Left lung (tissue), 14 donors: ENCODE results near the gene POLR1E. TPM values are rescaled to one million over a fixed set of nuclear protein-coding genes. Genes with fewer than 3 reads are reported as not detected.

Experiments used
- ATAC-seq: fragments of 200-7000 bp; cut with Tn5 transposase; one replicate; pipeline ENCODE4 v1.9.1; 2020; ENCODE audit warnings: moderate library complexity
- DNase-seq, 4 donors: peaks; one replicate each; pipeline ENCODE4 v3.0.0-alpha.2; 2013 to 2020
- H3K27ac ChIP-seq, 2 donors: fragments of 200-600 bp; sonication (generic) in 1 of 2; one replicate each; pipeline versions ENCODE4 v1.5.0 to v1.8.0; 2020 to 2021
- H3K27me3 ChIP-seq, 2 donors: fragments of 200-600 bp; sonication (generic) in 1 of 2; one replicate each; pipeline versions ENCODE4 v1.5.0 to v1.8.0; 2020 to 2021
- H3K36me3 ChIP-seq, 2 donors: fragments of 200-600 bp; sonication (generic) in 1 of 2; one replicate each; pipeline versions ENCODE4 v1.5.0 to v1.8.0; 2020 to 2021
- H3K4me1 ChIP-seq, 2 donors: fragments of 200-600 bp; one replicate each; pipeline ENCODE4 v1.8.0; 2021
- H3K4me3 ChIP-seq, 2 donors: fragments of 200-600 bp; sonication (generic) in 1 of 2; one replicate each; pipeline versions ENCODE4 v1.5.0 to v1.8.0; 2020 to 2021; ENCODE audit warnings: mild to moderate bottlenecking in 1 of 2
- H3K9me3 ChIP-seq, 2 donors: fragments of 200-600 bp; sonication (generic) in 1 of 2; one replicate each; pipeline versions ENCODE4 v1.5.0 to v1.8.0; 2020 to 2021
- intact Hi-C, 2 donors: fragments of 100-400 bp; cut with DNase I; formaldehyde crosslinking; loops; one replicate each; pipeline versions ENCODE4 v1.11.2 to v1.14.2; 2022
- long read RNA-seq, 12 donors: library from polyadenylated mRNA in 2 of 12; unstranded in 2 of 12; transcript quantifications; one replicate each; pipeline ENCODE4 v2.0.0 and lab custom pipeline, GENCODE V29; 2019 to 2026
- polyA plus RNA-seq, 6 donors: library from polyadenylated mRNA; unstranded; fragments of 120-200 nt; gene quantifications; one replicate each; pipeline ENCODE4 v1.2.1, GENCODE V29; 2013; ENCODE audit not compliant: insufficient read length in 6 of 6
- total RNA-seq, 2 donors: library from RNA; stranded (reverse); fragmentation: NEBNext Ultra II Directional; extraction: Animal tissue kit (Norgen Biotek cat#: 25700); gene quantifications; one replicate each; pipeline ENCODE4 v1.2.1, GENCODE V29; 2021
- TF ChIP-seq, protein P1 (sequence below), 2 donors: fragments of 200-600 bp; sonication (generic) in 1 of 2; IDR thresholded peaks; one replicate each; pipeline versions ENCODE4 v1.5.0 to v1.8.0; 2021; ENCODE audit warnings: antibody characterized with exemption in 2 of 2
- donor health status: DM: no; HTN: yes; CAD: no.
- donor health status: DM: no; HTN: no; CAD: no.

Gene POLR1E, protein sequence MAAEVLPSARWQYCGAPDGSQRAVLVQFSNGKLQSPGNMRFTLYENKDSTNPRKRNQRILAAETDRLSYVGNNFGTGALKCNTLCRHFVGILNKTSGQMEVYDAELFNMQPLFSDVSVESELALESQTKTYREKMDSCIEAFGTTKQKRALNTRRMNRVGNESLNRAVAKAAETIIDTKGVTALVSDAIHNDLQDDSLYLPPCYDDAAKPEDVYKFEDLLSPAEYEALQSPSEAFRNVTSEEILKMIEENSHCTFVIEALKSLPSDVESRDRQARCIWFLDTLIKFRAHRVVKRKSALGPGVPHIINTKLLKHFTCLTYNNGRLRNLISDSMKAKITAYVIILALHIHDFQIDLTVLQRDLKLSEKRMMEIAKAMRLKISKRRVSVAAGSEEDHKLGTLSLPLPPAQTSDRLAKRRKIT
- total RNA-seq = 10 to 100 TPM; 14.3 to 21.3 TPM
- polyA plus RNA-seq = 10 to 100 TPM; 27.2 to 31.1 (median 29.4) TPM
- long read RNA-seq, donor 1, transcript POLR1E-202 (12 exons, 1,868 nt) = major isoform, 6 of 8 reads
- long read RNA-seq, donor 1, partial matches to known transcripts = 0 of 8 reads
- long read RNA-seq, donor 1, other reads (novel, unspliced or antisense) = 0 of 8 reads
- long read RNA-seq, donor 2, transcript POLR1E-202 (12 exons, 1,868 nt) = major isoform, 8 of 17 reads
- long read RNA-seq, donor 2, partial matches to known transcripts = 9 of 17 reads
- long read RNA-seq, donor 2, other reads (novel, unspliced or antisense) = 0 of 17 reads
- long read RNA-seq, donor 3, transcript POLR1E-202 (12 exons, 1,868 nt) = major isoform, 9 of 9 reads
- long read RNA-seq, donor 3, partial matches to known transcripts = 0 of 9 reads
- long read RNA-seq, donor 3, other reads (novel, unspliced or antisense) = 0 of 9 reads
- long read RNA-seq, donor 4, transcript POLR1E-202 (12 exons, 1,868 nt) = major isoform, 15 of 16 reads
- long read RNA-seq, donor 4, partial matches to known transcripts = 0 of 16 reads
- long read RNA-seq, donor 4, other reads (novel, unspliced or antisense) = 1 of 16 reads
- long read RNA-seq, donor 5, transcript POLR1E-202 (12 exons, 1,868 nt) = major isoform, 5 of 8 reads
- long read RNA-seq, donor 5, partial matches to known transcripts = 0 of 8 reads
- long read RNA-seq, donor 5, other reads (novel, unspliced or antisense) = 0 of 8 reads
- long read RNA-seq, donor 6, transcript POLR1E-202 (12 exons, 1,868 nt) = major isoform, 10 of 11 reads
- long read RNA-seq, donor 6, partial matches to known transcripts = 0 of 11 reads
- long read RNA-seq, donor 6, other reads (novel, unspliced or antisense) = 0 of 11 reads
- long read RNA-seq, donor 7, partial matches to known transcripts = 0 of 4 reads
- long read RNA-seq, donor 7, other reads (novel, unspliced or antisense) = 0 of 4 reads
- long read RNA-seq, donor 8, partial matches to known transcripts = 0 of 4 reads
- long read RNA-seq, donor 8, other reads (novel, unspliced or antisense) = 0 of 4 reads
- long read RNA-seq, donor 9 = 0 reads
- long read RNA-seq, donor 10, transcript POLR1E-202 (12 exons, 1,868 nt) = major isoform, 17 of 18 reads
- long read RNA-seq, donor 10, partial matches to known transcripts = 0 of 18 reads
- long read RNA-seq, donor 10, other reads (novel, unspliced or antisense) = 0 of 18 reads
- long read RNA-seq, donor 11, transcript POLR1E-202 (12 exons, 1,868 nt) = major isoform, 6 of 6 reads
- long read RNA-seq, donor 11, partial matches to known transcripts = 0 of 6 reads
- long read RNA-seq, donor 11, other reads (novel, unspliced or antisense) = 0 of 6 reads
- long read RNA-seq, donor 12, partial matches to known transcripts = 0 of 3 reads
- long read RNA-seq, donor 12, other reads (novel, unspliced or antisense) = 0 of 3 reads

DNA sequence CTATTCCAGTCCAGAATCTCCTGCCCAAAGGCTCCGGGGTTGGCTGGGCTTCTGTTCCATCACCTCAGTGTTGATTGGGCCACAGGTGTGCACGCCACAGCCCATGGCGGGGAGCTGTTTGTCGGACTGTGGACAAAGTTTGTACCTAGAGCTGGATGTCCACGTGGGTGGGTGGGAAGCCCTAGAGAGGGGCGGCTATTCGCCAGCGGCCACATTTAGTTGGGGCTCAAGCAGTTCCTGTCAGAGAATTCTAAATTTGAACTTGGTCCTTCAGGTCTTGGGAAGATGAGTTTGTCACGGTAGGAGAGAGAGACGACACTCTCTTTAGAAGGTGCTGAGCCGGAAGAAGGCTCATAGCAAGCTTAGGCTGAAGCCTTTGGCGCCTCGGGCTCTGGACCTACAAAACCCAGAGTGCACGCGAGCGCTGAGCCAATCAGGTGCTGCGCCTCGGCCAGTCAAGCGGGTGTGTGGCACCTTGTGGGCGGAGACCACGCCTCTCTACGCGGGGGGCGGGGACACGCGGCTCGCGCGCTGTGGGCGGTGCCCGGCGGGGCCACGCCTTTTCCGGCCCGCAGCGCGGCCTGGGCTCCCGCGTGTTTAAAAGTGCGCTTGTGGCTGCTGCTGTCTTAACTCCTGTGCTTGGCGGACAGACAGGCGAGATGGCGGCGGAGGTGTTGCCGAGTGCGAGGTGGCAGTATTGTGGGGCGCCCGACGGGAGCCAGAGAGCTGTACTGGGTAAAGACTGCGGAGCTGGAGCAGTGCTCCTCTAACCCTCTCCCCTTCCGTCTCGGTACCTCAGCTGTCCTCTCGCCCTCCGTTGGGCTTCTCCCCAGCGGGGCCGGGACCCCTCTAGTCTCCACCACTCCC, at the start of gene POLR1E:
Gene POLR1E (plus strand): TSS at position 560 of the 867 bp plus-strand sequence. CDS start 100 bp downstream, at position 660.
- Histone ChIP-seq H3K36me3 (peaks cover 0 to 19% of the 10 kb centered on the region in 2 donors), H3K4me3 (peak within 1 kb of the TSS; percentile 55 to 65), H3K4me1 (peaks cover 17 to 22% of the 10 kb centered on the region in 2 donors), H3K27ac (peak within 1 kb of the TSS; percentile 47 to 66), H3K27me3 (peaks cover 0 to 14% of the 10 kb centered on the region in 2 donors), H3K9me3 (no peaks in the 10 kb centered on the region)
- intact Hi-C loops = no loop called here
- TF ChIP-seq, protein P1, sequence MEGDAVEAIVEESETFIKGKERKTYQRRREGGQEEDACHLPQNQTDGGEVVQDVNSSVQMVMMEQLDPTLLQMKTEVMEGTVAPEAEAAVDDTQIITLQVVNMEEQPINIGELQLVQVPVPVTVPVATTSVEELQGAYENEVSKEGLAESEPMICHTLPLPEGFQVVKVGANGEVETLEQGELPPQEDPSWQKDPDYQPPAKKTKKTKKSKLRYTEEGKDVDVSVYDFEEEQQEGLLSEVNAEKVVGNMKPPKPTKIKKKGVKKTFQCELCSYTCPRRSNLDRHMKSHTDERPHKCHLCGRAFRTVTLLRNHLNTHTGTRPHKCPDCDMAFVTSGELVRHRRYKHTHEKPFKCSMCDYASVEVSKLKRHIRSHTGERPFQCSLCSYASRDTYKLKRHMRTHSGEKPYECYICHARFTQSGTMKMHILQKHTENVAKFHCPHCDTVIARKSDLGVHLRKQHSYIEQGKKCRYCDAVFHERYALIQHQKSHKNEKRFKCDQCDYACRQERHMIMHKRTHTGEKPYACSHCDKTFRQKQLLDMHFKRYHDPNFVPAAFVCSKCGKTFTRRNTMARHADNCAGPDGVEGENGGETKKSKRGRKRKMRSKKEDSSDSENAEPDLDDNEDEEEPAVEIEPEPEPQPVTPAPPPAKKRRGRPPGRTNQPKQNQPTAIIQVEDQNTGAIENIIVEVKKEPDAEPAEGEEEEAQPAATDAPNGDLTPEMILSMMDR (IDR thresholded peaks at IDR 0.05) = no peak
- DNase-seq (peak; percentile 85 to 99 (median 94)), ATAC-seq (peak; percentile 99)

DNA sequence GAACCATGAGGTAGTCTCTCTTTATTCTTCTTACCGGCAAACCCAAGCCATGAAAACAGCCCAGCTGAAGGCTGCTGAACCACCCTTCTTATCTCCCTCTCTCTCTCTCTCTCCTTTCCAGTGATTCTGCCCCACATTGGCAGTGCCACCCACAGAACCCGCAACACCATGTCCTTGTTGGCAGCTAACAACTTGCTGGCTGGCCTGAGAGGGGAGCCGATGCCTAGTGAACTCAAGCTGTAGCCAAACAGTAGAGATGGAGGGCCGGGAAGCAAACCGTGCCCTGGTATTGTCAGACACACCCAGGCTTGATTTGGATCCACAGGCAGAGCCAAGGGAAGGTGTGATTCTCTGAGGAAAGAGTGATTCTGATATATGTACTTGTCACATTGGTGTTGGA, 49.2 kb upstream of the POLR1E start:
- ATAC-seq (no peak), DNase-seq (no peak)
- intact Hi-C loops = no loop called here
- TF ChIP-seq, protein P1 (IDR thresholded peaks at IDR 0.05) = no peak
- Histone ChIP-seq H3K4me1 (peaks cover 0 to 5% of the 10 kb centered on the region in 2 donors), H3K27ac (no peak overlapping the region), H3K27me3 (no peaks in the 10 kb centered on the region), H3K9me3 (no peaks in the 10 kb centered on the region), H3K4me3 (no peak overlapping the region), H3K36me3 (peaks cover 0 to 96% of the 10 kb centered on the region in 2 donors)

DNA sequence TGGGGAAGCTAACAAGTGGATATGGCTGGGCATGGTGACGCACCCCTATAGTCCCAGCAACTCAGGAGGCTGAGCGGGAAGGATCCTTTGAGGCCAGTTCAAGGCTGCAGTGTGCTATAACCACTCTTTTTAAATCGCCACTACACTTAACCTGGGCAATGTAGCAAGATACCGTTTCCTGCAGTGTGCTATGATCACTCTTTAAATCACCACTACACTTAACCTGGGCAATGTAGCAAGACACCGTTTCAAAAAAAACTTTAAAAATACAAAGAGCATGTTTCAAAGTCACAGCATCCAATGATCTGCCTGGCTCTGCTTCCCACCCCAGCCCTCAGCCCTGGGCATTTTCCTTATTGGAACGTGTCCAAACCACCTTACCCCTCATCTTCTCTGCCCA, 48.7 kb upstream of the POLR1E start:
- DNase-seq (no peak), ATAC-seq (no peak)
- H3K4me1 ChIP-seq = peaks cover 0 to 5% of the 10 kb centered on the region in 2 donors
- no peak overlapping the region for H3K4me3 ChIP-seq
- intact Hi-C loops = no loop called here
- H3K27ac ChIP-seq = no peak overlapping the region
- H3K36me3 ChIP-seq = peaks cover 0 to 98% of the 10 kb centered on the region in 2 donors
- H3K9me3 ChIP-seq = no peaks in the 10 kb centered on the region
- TF ChIP-seq, protein P1 (IDR thresholded peaks at IDR 0.05) = no peak
- H3K27me3 ChIP-seq = no peaks in the 10 kb centered on the region

DNA sequence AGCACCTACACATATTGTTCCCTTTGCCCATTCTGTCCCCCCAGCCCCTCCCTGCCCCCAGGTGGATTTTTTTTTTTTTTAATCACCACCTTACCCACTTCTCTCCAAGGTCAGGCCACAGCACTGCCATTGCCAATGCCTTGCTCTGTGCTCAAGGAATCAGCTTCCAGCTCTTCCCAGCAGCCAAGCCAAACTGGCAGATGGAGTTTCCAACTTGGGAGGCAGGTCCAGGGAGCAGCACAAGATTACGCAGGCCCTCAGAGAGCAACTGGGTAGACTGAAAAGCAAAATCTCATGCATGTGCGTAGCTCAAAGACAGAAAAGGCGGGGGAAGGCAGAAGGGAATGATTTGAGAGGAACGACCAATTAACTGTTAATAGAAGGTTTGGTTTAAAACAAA, 48.1 kb upstream of the POLR1E start:
- DNase-seq = no peak
- Histone ChIP-seq H3K4me1 (peaks cover 0 to 5% of the 10 kb centered on the region in 2 donors), H3K9me3 (no peaks in the 10 kb centered on the region), H3K27ac (no peak overlapping the region), H3K36me3 (peaks cover 0 to 97% of the 10 kb centered on the region in 2 donors), H3K4me3 (no peak overlapping the region), H3K27me3 (no peaks in the 10 kb centered on the region)
- TF ChIP-seq, protein P1 (IDR thresholded peaks at IDR 0.05) = no peak
- intact Hi-C loops = no loop called here
- no peak for ATAC-seq
